Measurements from ENCODE around the gene VEGFB.

DNA sequence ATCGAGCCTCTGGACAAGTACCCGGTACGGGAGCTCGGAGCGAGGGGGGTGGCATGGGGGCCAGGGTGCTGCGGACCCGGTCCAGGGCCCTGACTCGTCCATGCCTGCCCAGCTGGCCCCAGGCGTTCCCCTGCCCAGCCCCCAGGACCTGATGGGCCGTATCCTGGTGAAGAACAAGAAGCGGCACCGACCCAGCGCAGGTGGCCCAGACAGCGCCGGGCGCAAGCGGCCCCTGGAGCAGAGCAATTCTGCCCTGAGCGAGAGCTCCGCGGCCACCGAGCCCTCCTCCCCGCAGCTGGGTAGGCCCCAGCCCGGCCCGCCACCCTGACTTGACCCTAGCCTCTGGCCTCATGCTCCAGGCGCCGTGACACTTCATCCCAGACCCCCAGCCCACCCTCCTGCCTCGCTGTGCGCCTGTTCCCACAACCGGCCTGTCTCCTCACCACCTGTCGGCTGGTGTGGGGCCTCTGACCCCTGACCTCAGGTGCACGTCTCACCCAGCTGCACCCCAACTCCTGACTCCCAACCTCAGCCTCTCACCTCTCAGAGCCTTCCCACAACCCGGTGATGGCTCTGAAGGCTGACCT is 24.7 kb downstream of the VEGFB start:
- TF ChIP-seq POLR2A (IDR thresholded peaks at IDR 0.05): no peak
- TF ChIP-seq, protein P1, sequence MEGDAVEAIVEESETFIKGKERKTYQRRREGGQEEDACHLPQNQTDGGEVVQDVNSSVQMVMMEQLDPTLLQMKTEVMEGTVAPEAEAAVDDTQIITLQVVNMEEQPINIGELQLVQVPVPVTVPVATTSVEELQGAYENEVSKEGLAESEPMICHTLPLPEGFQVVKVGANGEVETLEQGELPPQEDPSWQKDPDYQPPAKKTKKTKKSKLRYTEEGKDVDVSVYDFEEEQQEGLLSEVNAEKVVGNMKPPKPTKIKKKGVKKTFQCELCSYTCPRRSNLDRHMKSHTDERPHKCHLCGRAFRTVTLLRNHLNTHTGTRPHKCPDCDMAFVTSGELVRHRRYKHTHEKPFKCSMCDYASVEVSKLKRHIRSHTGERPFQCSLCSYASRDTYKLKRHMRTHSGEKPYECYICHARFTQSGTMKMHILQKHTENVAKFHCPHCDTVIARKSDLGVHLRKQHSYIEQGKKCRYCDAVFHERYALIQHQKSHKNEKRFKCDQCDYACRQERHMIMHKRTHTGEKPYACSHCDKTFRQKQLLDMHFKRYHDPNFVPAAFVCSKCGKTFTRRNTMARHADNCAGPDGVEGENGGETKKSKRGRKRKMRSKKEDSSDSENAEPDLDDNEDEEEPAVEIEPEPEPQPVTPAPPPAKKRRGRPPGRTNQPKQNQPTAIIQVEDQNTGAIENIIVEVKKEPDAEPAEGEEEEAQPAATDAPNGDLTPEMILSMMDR (IDR thresholded peaks at IDR 0.05): no peak
